Spleen (tissue), 11 donors: ENCODE data around the gene SNW1. TPM values are rescaled to one million over a fixed set of nuclear protein-coding genes. Genes with fewer than 3 reads are reported as not detected.

Experiments
- DNase-seq: peaks from one replicate; pipeline ENCODE4 v3.0.0-alpha.2; 2020
- H3K27ac ChIP-seq, 8 donors: fragments of 200-600 bp; sonication (generic) in 7 of 8; 1 replicate in 4 of 8; 2 replicates in 4 of 8; pipeline versions ENCODE4 v1.5.0 to v1.8.0; 2016 to 2021; ENCODE audit warnings: inconsistent platforms in 4 of 8, mild to moderate bottlenecking in 4 of 8, moderate library complexity in 1 of 8
- H3K27me3 ChIP-seq, 7 donors: fragments of 200-600 bp; sonication (generic) in 6 of 7; replicated peaks in 1 of 7; 1 replicate in 4 of 7; 2 replicates in 3 of 7; pipeline versions ENCODE4 v1.5.0 to v1.8.0; 2016 to 2021; ENCODE audit warnings: inconsistent platforms in 3 of 7, mild to moderate bottlenecking in 1 of 7
- H3K36me3 ChIP-seq, 6 donors: fragments of 200-600 bp; sonication (generic) in 5 of 6; 1 replicate in 4 of 6; 2 replicates in 2 of 6; pipeline versions ENCODE4 v1.5.0 to v1.8.0; 2016 to 2021; ENCODE audit warnings: inconsistent platforms in 2 of 6
- H3K4me1 ChIP-seq, 6 donors: fragments of 200-600 bp; sonication (generic) in 5 of 6; 1 replicate in 3 of 6; 2 replicates in 3 of 6; pipeline versions ENCODE4 v1.5.0 to v1.8.0; 2016 to 2021; ENCODE audit warnings: inconsistent platforms in 3 of 6
- H3K4me3 ChIP-seq, 8 donors: fragments of 200-600 bp; sonication (generic) in 7 of 8; 1 replicate in 4 of 8; 2 replicates in 4 of 8; pipeline versions ENCODE4 v1.5.0 to v1.8.0; 2016 to 2021; ENCODE audit warnings: inconsistent platforms in 4 of 8, mild to moderate bottlenecking in 4 of 8, moderate library complexity in 2 of 8
- H3K9me3 ChIP-seq, 8 donors: fragments of 200-600 bp; sonication (generic) in 7 of 8; 1 replicate in 4 of 8; 2 replicates in 4 of 8; pipeline versions ENCODE4 v1.5.0 to v1.8.0; 2016 to 2021; ENCODE audit warnings: inconsistent platforms in 4 of 8
- POLR2A ChIP-seq, 3 donors: fragments of 450-650 bp; IDR thresholded peaks; one replicate each; pipeline ENCODE4 v1.5.1; 2017; ENCODE audit warnings: antibody characterized with exemption in 3 of 3, mild to moderate bottlenecking in 1 of 3
- POLR2AphosphoS5 ChIP-seq, 3 donors: sonication (generic); formaldehyde crosslinking; IDR thresholded peaks; one replicate each; pipeline ENCODE4 v1.5.1; 2017; ENCODE audit warnings: antibody characterized with exemption in 3 of 3
- WGBS, 5 donors: extraction: QIAGEN DNeasy Blood & Tissue Kit in 3 of 5; methylation state at CpG; one replicate each; pipeline versions ENCODE4 v1.1.5 to v1.1.7; 2013 to 2018; 5-methylcytosine and 5-hydroxymethylcytosine counted together
- intact Hi-C: fragments of 100-400 bp; cut with DNase I; formaldehyde crosslinking; loops from one replicate; pipeline ENCODE4 v1.15.0; 2023; ENCODE audit warnings: low total_unique reads
- polyA plus RNA-seq, 3 donors: library from polyadenylated mRNA; stranded (reverse); fragments of 200-250 nt; gene quantifications; one replicate each; pipeline ENCODE4 v1.2.1, GENCODE V29; 2013
- total RNA-seq, 7 donors: library from RNA; depleted of rRNA in 3 of 7; stranded (reverse); fragments of >200 nt in 3 of 7; fragmentation: NEBNext Ultra II Directional in 4 of 7; extraction: Animal tissue kit (Norgen Biotek cat#: 25700) in 4 of 7; gene quantifications; one replicate each; pipeline versions ENCODE4 v1.1.0 to v1.2.1, GENCODE V29; 2016 to 2021
- TF ChIP-seq, protein P1 (sequence below), 11 experiments: fragments of 200-600 bp in 7 of 11; fragments of 450-650 bp in 4 of 11; sonication (generic) in 4 of 11; IDR thresholded peaks in 8 of 11; conservative IDR thresholded peaks in 3 of 11; 1 replicate in 7 of 11; 2 replicates in 4 of 11; pipeline versions ENCODE4 v1.4.0 to v1.8.0; 2016 to 2021; ENCODE audit warnings: antibody characterized with exemption in 11 of 11, inconsistent platforms in 4 of 11, mild to moderate bottlenecking in 1 of 11
- donor health status: healthy with polysubstance abuse.
- donor health status: DM: no; HTN: no; CAD: no; lungs with moderate emphysema.
- donor health status: DM: no; HTN: no; CAD: no.
- donor health status: Bipolar disorder and iron deficiency.
- donor health status: healthy.
- donor health status: DM: no; HTN: no; CAD: no.
- donor health status: DM: yes; HTN: yes; CAD: no.

The SNW1 gene
- total and polyA plus RNA-seq, 10 donors: 35.2 to 77.3 (median 54.5) TPM

DNA sequence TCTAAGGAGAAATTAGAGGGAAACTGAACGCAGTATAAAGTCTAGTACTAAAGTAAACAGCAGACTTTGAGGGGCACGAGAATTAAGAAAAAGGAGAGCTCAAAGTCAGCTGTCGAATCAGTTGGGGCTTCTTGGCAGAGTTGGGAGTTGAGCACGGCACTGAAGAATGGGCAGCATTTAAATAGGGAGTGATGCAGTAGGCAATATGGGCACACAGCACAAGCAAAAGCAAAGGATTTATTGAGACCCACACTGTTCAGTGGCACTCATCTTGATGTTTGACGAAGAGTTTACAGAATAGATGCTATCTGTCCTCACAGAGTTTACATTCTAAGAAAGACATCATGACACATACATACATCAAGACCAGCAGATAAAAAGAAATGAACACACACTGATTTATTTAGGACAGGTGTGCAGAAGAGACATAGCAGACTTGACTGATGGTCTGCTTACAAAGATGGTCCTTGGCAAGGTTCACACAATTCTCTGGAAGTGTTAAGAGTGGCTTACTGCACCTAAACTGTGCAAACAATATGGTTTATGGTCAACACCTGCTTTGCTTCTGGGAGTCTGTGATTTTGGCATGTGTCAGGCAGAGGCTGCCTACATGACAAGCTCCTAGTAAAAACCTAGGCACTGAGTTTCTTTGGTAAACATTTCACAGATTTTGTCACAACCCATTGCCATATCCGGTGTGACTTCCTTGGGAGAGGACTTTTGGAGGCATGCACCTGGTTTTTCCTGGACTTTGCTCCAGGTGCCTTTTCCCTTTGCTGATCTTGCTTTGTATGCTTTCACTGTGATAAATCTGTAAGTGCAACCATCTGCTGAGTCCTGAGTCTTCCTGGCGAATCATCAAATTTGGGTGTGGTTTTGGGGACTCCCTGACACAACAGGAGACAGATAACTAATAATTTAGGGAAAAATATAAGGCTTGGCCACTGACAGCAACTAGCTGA is 79.5 kb downstream of the SNW1 start:
- H3K36me3 ChIP-seq: peaks cover 0 to 89% (median 26%) of the 10 kb centered on the region in 6 donors

DNA sequence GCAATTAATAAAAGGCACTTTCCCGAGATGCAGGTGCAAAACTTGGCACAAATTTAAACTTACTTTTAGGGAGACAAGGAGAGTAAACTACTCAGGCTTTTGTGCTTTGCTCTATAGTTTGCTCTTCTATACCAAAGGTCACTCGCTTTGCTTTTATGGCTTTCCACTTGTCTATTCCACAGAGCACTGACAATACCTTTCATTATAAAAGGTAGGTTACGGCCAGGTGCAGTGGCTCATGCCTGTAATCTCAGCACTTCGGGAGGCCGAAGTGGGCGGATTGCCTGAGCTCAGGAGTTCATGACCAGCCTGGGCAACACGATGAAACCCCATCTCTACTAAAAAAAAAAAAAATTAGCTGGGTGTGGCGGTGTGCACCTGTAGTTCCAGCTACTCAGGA is 86.0 kb downstream of the SNW1 start:
- intact Hi-C loops: no loop called here
- DNase-seq: no peak
- Histone ChIP-seq H3K27ac (no peak overlapping the region), H3K9me3 (no peaks in the 10 kb centered on the region), H3K27me3 (no peaks in the 10 kb centered on the region), H3K4me3 (no peak overlapping the region), H3K4me1 (no peaks in the 10 kb centered on the region), H3K36me3 (peaks cover 0 to 83% (median 52%) of the 10 kb centered on the region in 6 donors)
- 85 to 97% (median 92%) methylated on average over 8 of the region's 8 CpGs for WGBS, 5 donors
- TF ChIP-seq, protein P1, sequence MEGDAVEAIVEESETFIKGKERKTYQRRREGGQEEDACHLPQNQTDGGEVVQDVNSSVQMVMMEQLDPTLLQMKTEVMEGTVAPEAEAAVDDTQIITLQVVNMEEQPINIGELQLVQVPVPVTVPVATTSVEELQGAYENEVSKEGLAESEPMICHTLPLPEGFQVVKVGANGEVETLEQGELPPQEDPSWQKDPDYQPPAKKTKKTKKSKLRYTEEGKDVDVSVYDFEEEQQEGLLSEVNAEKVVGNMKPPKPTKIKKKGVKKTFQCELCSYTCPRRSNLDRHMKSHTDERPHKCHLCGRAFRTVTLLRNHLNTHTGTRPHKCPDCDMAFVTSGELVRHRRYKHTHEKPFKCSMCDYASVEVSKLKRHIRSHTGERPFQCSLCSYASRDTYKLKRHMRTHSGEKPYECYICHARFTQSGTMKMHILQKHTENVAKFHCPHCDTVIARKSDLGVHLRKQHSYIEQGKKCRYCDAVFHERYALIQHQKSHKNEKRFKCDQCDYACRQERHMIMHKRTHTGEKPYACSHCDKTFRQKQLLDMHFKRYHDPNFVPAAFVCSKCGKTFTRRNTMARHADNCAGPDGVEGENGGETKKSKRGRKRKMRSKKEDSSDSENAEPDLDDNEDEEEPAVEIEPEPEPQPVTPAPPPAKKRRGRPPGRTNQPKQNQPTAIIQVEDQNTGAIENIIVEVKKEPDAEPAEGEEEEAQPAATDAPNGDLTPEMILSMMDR (IDR thresholded peaks at IDR 0.05 in 8 of 11, conservative IDR thresholded peaks at IDR 0.05 in 3 of 11): no peak
- TF ChIP-seq POLR2AphosphoS5 (IDR thresholded peaks at IDR 0.05): no peak
- TF ChIP-seq POLR2A (IDR thresholded peaks at IDR 0.05): no peak

More for the DNA sequence above, 79.5 kb downstream of the SNW1 start:
- Histone ChIP-seq H3K9me3 (no peaks in the 10 kb centered on the region), H3K27me3 (no peaks in the 10 kb centered on the region), H3K4me1 (no peaks in the 10 kb centered on the region), H3K27ac (no peak overlapping the region), H3K4me3 (no peak overlapping the region)
- TF ChIP-seq POLR2A (IDR thresholded peaks at IDR 0.05) (no peak), POLR2AphosphoS5 (IDR thresholded peaks at IDR 0.05) (no peak)
- TF ChIP-seq, protein P1 (IDR thresholded peaks at IDR 0.05 in 8 of 11, conservative IDR thresholded peaks at IDR 0.05 in 3 of 11): no peak
- DNase-seq: no peak
- intact Hi-C loops: no loop called here
- 72 to 95% (median 89%) methylated on average over 7 of the region's 7 CpGs for WGBS, 5 donors

DNA sequence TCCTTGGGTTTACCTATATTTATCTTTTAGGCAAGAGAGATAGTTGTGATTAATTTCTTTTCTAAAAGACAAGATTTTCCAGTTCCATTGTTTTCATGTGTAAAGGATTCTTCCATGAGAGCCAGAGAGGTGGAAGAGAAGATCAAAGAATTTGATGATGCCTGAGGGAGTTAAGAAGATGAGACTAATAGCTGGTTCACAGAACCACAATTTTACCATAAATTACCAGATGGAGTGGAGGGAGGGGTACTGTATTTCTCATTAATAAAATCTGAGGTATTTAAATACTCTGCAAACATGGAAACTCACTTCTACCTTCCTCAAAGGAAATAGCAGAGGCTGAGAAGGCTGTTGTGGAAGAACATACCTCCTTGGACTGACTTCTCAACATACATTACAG is 87.8 kb downstream of the SNW1 start:
- H3K36me3 ChIP-seq: peaks cover 0 to 66% (median 39%) of the 10 kb centered on the region in 6 donors
- H3K4me3 ChIP-seq: no peak overlapping the region
- intact Hi-C loops: no loop called here
- H3K27ac ChIP-seq: no peak overlapping the region
- H3K27me3 ChIP-seq: no peaks in the 10 kb centered on the region
- no peaks in the 10 kb centered on the region for H3K9me3 ChIP-seq
- H3K4me1 ChIP-seq: no peaks in the 10 kb centered on the region
- DNase-seq: no peak
- TF ChIP-seq, protein P1 (IDR thresholded peaks at IDR 0.05 in 8 of 11, conservative IDR thresholded peaks at IDR 0.05 in 3 of 11): no peak
- TF ChIP-seq POLR2AphosphoS5 (IDR thresholded peaks at IDR 0.05) (no peak), POLR2A (IDR thresholded peaks at IDR 0.05) (no peak)

Other genes with a start within 250 kb of the SNW1 start
- 100 to 1,000 TPM in 1 of 7 donors, 10 to 100 TPM in 6; 62.0 to 103 (median 79.7) TPM for gene SPTLC2, start 144.5 kb downstream of the SNW1 start, total RNA-seq
- 10 to 100 TPM in 1 of 3 donors, 1 to 10 TPM in 2; 7.0 to 10.9 (median 7.3) TPM for gene SPTLC2, start 144.5 kb downstream of the SNW1 start, polyA plus RNA-seq
- gene ALKBH1, start 53.1 kb downstream of the SNW1 start, total RNA-seq: 10 to 100 TPM; 10.8 to 17.7 (median 13.2) TPM
- gene ALKBH1, start 53.1 kb downstream of the SNW1 start, polyA plus RNA-seq: 10 to 100 TPM in 1 of 3 donors, 1 to 10 TPM in 2; 7.7 to 10.1 (median 9.8) TPM
- 100 to 1,000 TPM in 3 of 7 donors, 10 to 100 TPM in 4; 43.1 to 265 (median 63.6) TPM for gene SLIRP, start 53.1 kb downstream of the SNW1 start, total RNA-seq
- 100 to 1,000 TPM; 157 to 213 (median 199) TPM for gene SLIRP, start 53.1 kb downstream of the SNW1 start, polyA plus RNA-seq
- 10 to 100 TPM in 3 of 7 donors, 1 to 10 TPM in 4; 5.4 to 14.0 (median 8.2) TPM for gene ADCK1, start 39.0 kb upstream of the SNW1 start, total RNA-seq
- gene ADCK1, start 39.0 kb upstream of the SNW1 start, polyA plus RNA-seq: 10 to 100 TPM in 1 of 3 donors, 1 to 10 TPM in 2; 5.0 to 10.8 (median 9.8) TPM